ENCODE results near the gene IFI27. TPM values are rescaled to one million over a fixed set of nuclear protein-coding genes. Genes with fewer than 3 reads are reported as not detected.

The IFI27 gene
- polyA plus RNA-seq, 2 of the 4 experiments (the other 2 are of a cell fraction), result 0.76 to 2.2 TPM

- Histone ChIP-seq H3K4me1 (no peaks in the 10 kb centered on the region), H3K4me2 (no peak overlapping the region), H3K27ac (no peak overlapping the region), H3K9me3 (peaks cover 13% of the 10 kb centered on the region; the same call in 1 of the 3 replicates), H3K4me3 (no peak overlapping the region)
- ATAC-seq (no peak), FAIRE-seq (no peak), DNase-seq (ENCODE audit: low read depth in 1 of 2, low spot score in 1 of 2) (no peak)
- ChIA-PET POLR2A (no interaction called here), CTCF (no interaction called here)
- TF ChIP-seq POLR2AphosphoS2 (conservative IDR thresholded peaks at IDR 0.05; ENCODE audit: low read length) (no peak), GATA3 (IDR thresholded peaks at IDR 0.05; ENCODE audit: borderline replicate concordance) (no peak), RNF2 (IDR thresholded peaks at IDR 0.05; ENCODE audit: borderline replicate concordance, low read depth) (no peak), JUN (IDR thresholded peaks at IDR 0.05) (no peak), PBX3 (IDR thresholded peaks at IDR 0.05) (no peak), ATOH8 (CRISPR knock-in tag; IDR thresholded peaks at IDR 0.05; ENCODE audit: low read depth) (no peak), BHLHE40 (IDR thresholded peaks at IDR 0.05; ENCODE audit: low read depth, low read length) (no peak), SREBF2 (IDR thresholded peaks at IDR 0.05) (no peak), HDAC2 (IDR thresholded peaks at IDR 0.05) (no peak), HMGXB4 (CRISPR knock-in tag; IDR thresholded peaks at IDR 0.05; ENCODE audit: borderline replicate concordance) (no peak), FOSL2 (IDR thresholded peaks at IDR 0.05) (no peak), FOSL2 (CRISPR knock-in tag; IDR thresholded peaks at IDR 0.05) (no peak), ESRRA (IDR thresholded peaks at IDR 0.05; ENCODE audit: borderline replicate concordance, low read length) (no peak)
- WGBS (ENCODE audit: missing lambda C conversion rate), result 25% methylated on average over 5 of the region's 5 CpGs
Measured at GRCh38 chr14:94120667-94121340, 10.3 kb downstream of the IFI27 start.

- no peak overlapping the region for H3K4me3 ChIP-seq
- 0% methylated on average over 3 of the region's 3 CpGs for WGBS (ENCODE audit: missing lambda C conversion rate)
- no peak overlapping the region for H3K27ac ChIP-seq
- peaks cover 13% of the 10 kb centered on the region; the same call in 1 of the 3 replicates for H3K9me3 ChIP-seq
- FAIRE-seq (no peak), DNase-seq (ENCODE audit: low read depth in 1 of 2, low spot score in 1 of 2) (no peak), ATAC-seq (no peak)
- ChIA-PET CTCF (interaction anchor here (1.3 kb wide), 2 partner anchors 11 to 16 kb away, joined by 3 to 7 read pairs; no protein-coding TSS in a partner anchor), POLR2A (no interaction called here)
- H3K4me1 ChIP-seq, result no peaks in the 10 kb centered on the region
- H3K4me2 ChIP-seq, result no peak overlapping the region
- TF ChIP-seq RNF2 (IDR thresholded peaks at IDR 0.05; ENCODE audit: borderline replicate concordance, low read depth), result no peak
- TF ChIP-seq FOSL2 (IDR thresholded peaks at IDR 0.05), result no peak
- TF ChIP-seq FOSL2 (CRISPR knock-in tag; IDR thresholded peaks at IDR 0.05), result no peak
- no peak for TF ChIP-seq E2F6 (IDR thresholded peaks at IDR 0.05; ENCODE audit: borderline replicate concordance, low read depth)
- no peak for TF ChIP-seq ATOH8 (CRISPR knock-in tag; IDR thresholded peaks at IDR 0.05; ENCODE audit: low read depth)
- no peak for TF ChIP-seq FOSB (CRISPR knock-in tag; IDR thresholded peaks at IDR 0.05)
Measured at GRCh38 chr14:94121485-94121884, 10.9 kb downstream of the IFI27 start.

GRCh38 chr14:94122438-94122837, 11.9 kb downstream of the IFI27 start:
- H3K27ac ChIP-seq, result no peak overlapping the region
- no peak overlapping the region for H3K4me3 ChIP-seq
- H3K4me1 ChIP-seq, result no peaks in the 10 kb centered on the region
- peaks cover 13% of the 10 kb centered on the region; the same call in 1 of the 3 replicates for H3K9me3 ChIP-seq
- DNase-seq (ENCODE audit: low read depth in 1 of 2, low spot score in 1 of 2) (no peak), ATAC-seq (no peak), FAIRE-seq (no peak)
- ChIA-PET POLR2A (no interaction called here), CTCF (interaction anchor here (0.7 to 1.3 kb wide), 4 partner anchors 10 to 44 kb away, joined by 3 to 7 read pairs (median 4); no protein-coding TSS in a partner anchor)
- 20% methylated on average over 2 of the region's 3 CpGs for WGBS (ENCODE audit: missing lambda C conversion rate)
- H3K4me2 ChIP-seq, result no peak overlapping the region
- TF ChIP-seq KDM1A (IDR thresholded peaks at IDR 0.05; ENCODE audit: low read depth) (no peak), E2F6 (IDR thresholded peaks at IDR 0.05; ENCODE audit: borderline replicate concordance, low read depth) (no peak), TFCP2L1 (CRISPR knock-in tag; IDR thresholded peaks at IDR 0.05) (no peak), MAZ (IDR thresholded peaks at IDR 0.05; ENCODE audit: borderline replicate concordance, low read depth, low read length) (no peak), HOXA7 (CRISPR knock-in tag; IDR thresholded peaks at IDR 0.05) (no peak), POLR2AphosphoS2 (conservative IDR thresholded peaks at IDR 0.05; ENCODE audit: low read length) (no peak), POLR2A (IDR thresholded peaks at IDR 0.05; ENCODE audit: low read length) (no peak), SREBF2 (IDR thresholded peaks at IDR 0.05) (no peak), JUNB (IDR thresholded peaks at IDR 0.05) (no peak), HEYL (CRISPR knock-in tag; IDR thresholded peaks at IDR 0.05) (no peak), HOXB13 (CRISPR knock-in tag; IDR thresholded peaks at IDR 0.05; ENCODE audit: low read depth) (no peak), ATOH8 (CRISPR knock-in tag; IDR thresholded peaks at IDR 0.05; ENCODE audit: low read depth) (no peak), HMGXB4 (CRISPR knock-in tag; IDR thresholded peaks at IDR 0.05; ENCODE audit: borderline replicate concordance) (no peak)

All from A549 (cell line).